ENCODE measurements around the gene DGKB.

The DGKB gene

GRCh38 chr7:14761510-14762296, 140.8 kb downstream of the DGKB start:
- no peak for DNase-seq (ENCODE audit: low read depth in 2 of 2, low spot score in 1 of 2)

- no peak for DNase-seq (ENCODE audit: low read depth in 2 of 2, low spot score in 1 of 2)
Observed at GRCh38 chr7:14760730-14761478, 141.6 kb downstream of the DGKB start.

- no peak for DNase-seq (ENCODE audit: low read depth in 2 of 2, low spot score in 1 of 2)
Observed at GRCh38 chr7:14759785-14760184, 142.8 kb downstream of the DGKB start.

DNA sequence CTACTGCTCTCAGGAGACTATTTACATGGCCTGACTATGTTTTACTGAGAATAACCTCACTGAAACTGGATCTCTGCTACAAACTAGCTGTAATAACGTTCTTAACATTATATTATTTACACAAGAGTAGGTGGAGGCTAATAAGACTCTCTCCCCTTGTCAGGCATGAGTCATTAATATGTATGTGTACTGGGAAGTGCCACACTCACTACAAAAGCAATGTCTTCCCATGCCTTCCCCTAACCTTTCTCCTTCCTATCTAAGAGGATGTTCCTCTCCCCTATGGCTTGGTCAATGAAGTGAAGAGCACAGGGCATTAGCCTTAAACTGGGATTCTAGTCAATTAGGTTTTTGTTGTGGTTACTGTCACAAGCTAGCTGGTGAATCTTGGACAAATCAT, 147.9 kb downstream of the DGKB start:
- no peak for DNase-seq (ENCODE audit: low read depth in 2 of 2, low spot score in 1 of 2)

GRCh38 chr7:14752301-14752700, 150.2 kb downstream of the DGKB start:
- DNase-seq (ENCODE audit: low read depth in 2 of 2, low spot score in 1 of 2): no peak

DNA sequence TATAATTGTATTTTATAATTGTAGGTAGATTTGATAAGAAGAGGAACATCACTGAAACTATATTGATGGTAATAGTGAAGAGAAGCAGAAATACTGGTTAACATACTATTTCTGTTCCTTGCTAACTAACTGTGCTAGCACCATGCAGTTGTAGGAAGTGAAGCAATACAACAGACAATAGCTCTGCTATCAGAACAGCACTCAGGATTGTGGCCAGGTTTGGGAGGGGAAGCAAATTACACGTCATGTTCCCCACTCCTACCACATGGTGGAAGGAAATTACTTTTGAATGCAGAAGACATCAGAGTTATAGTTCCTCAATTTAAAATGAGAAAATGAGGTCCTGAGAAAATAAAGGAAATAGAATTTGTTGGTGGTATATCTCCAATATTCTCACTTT, 151.1 kb downstream of the DGKB start:
- no peak for DNase-seq (ENCODE audit: low read depth in 2 of 2, low spot score in 1 of 2)

DNA sequence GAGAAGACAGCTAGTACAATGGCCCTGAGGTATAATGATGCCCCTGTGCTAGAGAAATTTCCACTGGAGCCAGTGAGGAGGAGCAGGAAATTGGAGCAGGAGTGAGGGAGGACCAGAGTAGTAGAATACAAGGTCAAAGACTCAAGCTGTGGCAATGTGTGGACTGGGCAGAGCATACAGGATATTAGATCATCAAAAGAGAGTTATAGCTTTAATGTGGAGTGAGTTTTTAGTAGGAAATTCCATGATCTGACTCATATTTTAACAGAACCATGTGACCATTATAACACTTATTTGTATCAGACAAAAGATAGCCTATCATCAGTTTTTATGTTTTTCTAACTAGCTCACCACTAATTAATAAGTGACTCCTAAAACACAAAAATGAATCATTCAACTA, 154.1 kb downstream of the DGKB start:
- DNase-seq (ENCODE audit: low read depth in 2 of 2, low spot score in 1 of 2): no peak

DNA sequence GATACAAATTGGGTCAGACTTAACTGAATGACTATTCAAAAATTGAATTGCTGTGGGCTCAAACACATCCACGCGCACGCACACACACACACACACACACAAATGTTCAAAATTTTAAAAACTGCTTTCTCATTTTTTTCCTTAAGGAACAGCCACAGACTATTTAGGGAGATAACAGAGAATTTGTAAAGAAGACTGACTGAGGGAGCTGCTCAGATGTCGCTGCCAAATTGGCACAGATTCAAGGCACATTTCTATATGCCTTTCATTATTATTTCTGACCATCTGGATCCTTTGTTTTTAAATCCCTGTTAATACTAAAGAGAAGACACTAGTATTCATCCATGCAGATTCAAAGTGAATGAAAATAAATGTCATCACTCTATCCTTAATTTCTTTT, 154.8 kb downstream of the DGKB start:
- no peak for DNase-seq (ENCODE audit: low read depth in 2 of 2, low spot score in 1 of 2)

DNA sequence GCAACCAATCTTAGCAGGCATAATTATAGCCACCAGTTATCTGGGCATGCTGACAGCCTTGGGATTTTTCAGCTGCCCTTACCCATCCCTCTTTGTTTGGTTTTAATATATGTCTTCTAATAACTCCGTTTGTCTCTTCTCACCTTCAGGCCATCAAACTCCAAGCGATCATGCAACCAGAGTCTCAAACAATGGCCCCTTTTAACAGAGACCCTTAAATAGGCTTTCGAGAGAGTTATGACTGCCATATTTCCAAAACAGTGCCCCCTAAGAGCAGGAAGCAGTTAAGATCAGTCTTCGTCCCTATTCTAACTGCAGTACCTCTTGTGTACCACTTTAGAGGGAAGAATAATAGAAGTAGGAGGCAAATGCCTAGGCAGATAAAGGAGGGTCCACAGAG, 157.5 kb downstream of the DGKB start:
- no peak for DNase-seq (ENCODE audit: low read depth in 2 of 2, low spot score in 1 of 2)

DNA sequence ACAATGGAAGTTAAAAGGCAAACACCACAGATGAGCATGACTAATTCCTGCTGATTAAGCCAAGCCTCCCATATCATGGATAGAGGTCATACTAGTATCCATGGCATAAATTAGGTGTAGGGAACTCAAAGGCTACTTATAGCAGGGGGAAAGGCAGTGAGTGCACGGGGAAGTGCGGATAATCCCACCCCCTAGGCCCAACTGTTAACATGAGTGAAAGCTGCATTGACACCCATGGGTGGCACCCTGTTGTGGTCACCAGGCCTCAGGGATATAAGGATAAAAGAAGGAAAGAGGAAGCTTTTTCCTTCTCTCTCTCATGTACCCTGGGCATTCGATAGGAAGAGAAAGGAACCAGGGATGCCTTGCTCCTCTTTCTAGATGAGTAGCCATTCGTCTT, 161.9 kb downstream of the DGKB start:
- DNase-seq (ENCODE audit: low read depth in 2 of 2, low spot score in 1 of 2): no peak

- no peak for DNase-seq (ENCODE audit: low read depth in 2 of 2, low spot score in 1 of 2)
Observed at GRCh38 chr7:14739841-14740185, 162.7 kb downstream of the DGKB start.

GRCh38 chr7:14739168-14739840, 163.2 kb downstream of the DGKB start:
- DNase-seq (ENCODE audit: low read depth in 2 of 2, low spot score in 1 of 2): no peak

DNA sequence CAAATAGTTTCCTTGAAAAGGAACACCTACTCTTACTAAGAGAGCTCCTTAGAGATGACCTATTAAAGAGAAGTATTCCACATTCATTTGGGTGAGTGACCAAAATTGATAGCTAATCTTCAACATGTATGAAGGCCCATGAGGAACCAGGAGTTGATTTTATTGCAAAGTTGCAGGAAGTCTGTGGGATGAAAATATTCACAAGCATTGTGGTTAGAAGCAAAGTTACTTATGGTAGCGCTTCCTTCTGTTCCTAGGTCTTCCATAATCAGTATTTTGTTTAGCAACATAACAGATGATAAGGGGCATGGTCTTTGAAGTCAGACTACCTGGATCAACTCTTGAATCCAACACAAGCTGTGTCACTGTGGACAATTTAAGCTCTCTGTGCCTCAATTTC, 164.5 kb downstream of the DGKB start:
- no peak for DNase-seq (ENCODE audit: low read depth in 2 of 2, low spot score in 1 of 2)

DNA sequence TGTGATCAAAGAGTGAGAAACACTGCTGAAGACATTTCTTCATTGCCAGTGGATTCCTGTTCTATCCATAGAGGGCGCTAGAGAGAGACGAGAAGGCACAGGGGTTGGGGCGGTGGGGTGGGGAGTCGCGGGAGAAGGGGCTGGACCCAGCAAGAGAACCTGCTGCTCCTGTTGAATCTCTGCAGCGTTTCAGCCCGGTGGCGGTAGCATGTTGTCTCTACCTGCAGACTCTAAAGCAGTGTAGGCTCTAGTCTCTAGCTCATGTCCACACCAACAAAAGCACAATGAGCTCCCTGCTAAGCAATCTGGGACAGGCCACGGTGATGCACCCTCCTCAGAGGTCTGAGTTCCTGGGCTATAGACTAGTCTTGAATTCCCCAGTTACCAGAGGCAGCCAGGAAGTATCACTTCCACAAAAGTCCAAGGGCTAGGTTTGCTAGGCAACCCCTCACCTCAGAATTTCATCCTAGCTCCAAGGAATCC, 167.7 kb downstream of the DGKB start:
- DNase-seq (ENCODE audit: low read depth in 2 of 2, low spot score in 1 of 2): no peak

DNA sequence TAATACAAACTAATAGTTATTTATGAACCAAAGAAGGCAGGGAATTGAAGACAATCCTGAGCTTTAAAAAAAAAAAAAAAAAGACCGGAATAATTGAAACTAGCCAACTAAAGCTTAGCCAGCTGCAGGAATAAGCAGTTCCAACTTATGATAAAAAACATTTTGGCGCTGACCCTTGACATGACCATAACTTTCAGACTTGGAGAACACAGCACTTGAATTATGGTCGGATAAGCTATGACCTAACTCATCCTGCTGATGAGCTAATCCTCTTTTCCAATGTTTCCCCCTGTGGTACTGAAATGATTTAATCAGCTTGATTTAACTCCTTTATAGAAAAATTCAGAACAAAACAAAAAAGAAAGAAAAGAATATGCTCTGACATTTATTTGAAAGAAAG, 181.8 kb downstream of the DGKB start:
- no peak for DNase-seq (ENCODE audit: low read depth in 2 of 2, low spot score in 1 of 2)

DNA sequence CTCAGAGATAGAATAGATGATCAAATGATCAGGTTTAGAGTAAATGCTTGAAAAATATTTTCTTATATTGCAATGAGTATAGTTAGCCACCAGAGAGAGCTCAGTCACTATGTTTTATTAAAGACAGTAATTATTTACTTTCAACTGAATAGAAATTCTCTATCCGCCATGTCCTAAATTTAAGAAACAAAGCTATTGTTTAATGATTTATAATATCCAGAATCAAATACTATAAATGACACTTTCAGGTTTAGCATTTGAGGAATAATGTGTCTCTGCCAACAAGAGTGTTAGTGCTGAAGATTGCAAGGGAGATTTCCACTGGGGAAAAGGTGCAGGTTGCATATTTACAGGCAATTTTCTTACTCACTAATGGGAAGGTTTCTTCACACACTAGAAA, 184.7 kb downstream of the DGKB start:
- no peak for DNase-seq (ENCODE audit: low read depth in 2 of 2, low spot score in 1 of 2)

DNA sequence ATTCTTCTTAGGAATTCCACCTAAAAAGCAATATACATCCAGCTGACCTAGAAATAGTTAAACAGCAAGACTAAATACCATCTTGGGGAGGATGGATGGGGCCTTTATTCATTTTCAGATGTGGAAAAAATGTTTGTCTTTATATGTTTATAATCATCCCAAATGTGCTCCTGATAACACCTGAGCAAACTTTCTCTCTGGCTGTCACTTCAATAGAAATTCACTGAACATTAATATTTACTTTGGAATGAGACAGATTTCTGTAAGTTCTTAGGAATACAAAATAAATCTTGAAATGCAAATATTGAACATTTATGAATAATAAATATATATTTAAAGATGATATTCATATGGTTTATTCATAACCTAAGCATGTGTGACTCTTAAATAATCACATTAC, 185.4 kb downstream of the DGKB start:
- no peak for DNase-seq (ENCODE audit: low read depth in 2 of 2, low spot score in 1 of 2)

DNA sequence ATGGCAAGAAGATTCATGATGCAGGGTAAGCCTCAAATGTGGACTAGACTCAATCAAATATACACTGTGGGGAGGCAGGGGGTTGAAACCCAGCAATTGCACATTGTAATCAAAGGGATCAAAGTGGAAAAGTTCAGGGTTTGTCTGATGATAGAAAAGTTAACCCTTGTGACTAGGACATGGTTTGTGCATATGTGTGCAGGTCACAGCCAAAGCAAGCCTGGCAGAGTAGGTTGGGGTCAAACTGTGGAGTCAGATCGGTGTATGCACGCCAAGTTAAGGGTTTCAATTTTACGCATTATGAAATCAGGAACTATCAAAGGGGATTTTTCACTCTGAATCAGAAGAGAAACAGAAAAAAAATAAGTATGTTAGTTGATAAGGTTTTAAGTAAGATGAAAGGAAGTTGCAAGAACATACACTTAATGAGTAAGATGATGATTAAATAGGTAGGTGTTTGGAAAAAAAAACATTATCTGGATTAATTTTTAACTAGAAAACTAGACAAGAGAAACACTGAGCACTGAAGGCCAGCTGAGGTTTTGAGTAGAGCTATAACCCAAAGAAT, 188.3 kb downstream of the DGKB start:
- no peak for DNase-seq (ENCODE audit: low read depth in 2 of 2, low spot score in 1 of 2)

- no peak for DNase-seq (ENCODE audit: low read depth in 2 of 2, low spot score in 1 of 2)
Observed at GRCh38 chr7:14698239-14698638, 204.3 kb downstream of the DGKB start.

- no peak for DNase-seq (ENCODE audit: low read depth in 2 of 2, low spot score in 1 of 2)
Observed at GRCh38 chr7:14697684-14698083, 204.9 kb downstream of the DGKB start.

GRCh38 chr7:14691597-14692203, 210.9 kb downstream of the DGKB start:
- peak; percentile 2 to 9 for DNase-seq (ENCODE audit: low read depth in 2 of 2, low spot score in 1 of 2)
